Measurements from ENCODE around the gene DNAJB6. TPM values are rescaled to one million over a fixed set of nuclear protein-coding genes. Genes with fewer than 3 reads are reported as not detected.

Gene DNAJB6
- total RNA-seq, 1 experiment from 2014 or later: 82.5 TPM

DNA sequence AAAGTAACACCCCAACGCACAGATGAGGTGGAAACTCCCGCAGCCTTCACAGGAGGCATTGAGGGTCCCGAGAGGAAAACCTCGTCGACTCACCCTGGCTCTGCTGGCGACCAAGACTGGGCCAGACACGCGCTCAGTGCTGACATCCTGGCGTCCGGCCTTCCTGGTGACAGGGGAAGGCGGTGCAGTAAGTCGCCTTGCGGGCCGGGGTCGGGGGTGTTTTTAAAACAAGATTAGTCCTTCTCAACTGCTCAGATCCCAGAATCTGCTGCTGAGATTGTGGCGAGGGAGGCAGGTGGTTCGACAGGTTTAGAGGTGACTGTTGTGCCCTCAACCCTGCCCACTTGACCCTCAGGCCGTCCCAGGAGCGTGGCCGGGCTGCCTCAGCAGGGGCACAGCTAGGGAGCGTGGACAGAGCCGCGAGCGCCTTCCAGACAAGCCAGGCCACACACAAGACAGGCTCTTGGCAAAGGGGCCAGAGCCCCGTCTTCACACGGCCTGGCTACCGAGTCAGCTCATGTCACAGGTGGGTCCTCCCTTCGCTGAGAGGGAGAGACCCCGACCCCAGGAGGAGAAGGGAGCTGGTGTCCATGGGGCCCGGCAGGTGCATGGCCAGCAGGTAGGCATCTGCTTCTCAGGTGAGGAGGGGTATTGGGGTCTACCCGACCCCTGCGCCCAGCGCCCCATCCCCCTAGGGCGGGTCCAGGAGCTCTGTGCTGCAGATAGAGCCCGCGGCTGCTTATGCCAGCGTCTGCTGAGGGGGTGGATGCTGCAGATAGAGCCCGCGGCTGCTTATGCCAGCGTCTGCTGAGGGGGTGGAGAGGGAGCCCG, 81.6 kb downstream of the DNAJB6 start:
- Histone ChIP-seq H3K9ac (ENCODE audit: low read length) (no peak overlapping the region), H2AFZ (ENCODE audit: low read depth, low read length, poor library complexity, severe bottlenecking) (no peak overlapping the region), H4K20me1 (ENCODE audit: insufficient read depth) (no peaks in the 10 kb centered on the region), H3K79me2 (ENCODE audit: insufficient read depth, low read length) (no peaks in the 10 kb centered on the region), H3K4me3 (replicated peaks in 1 of 2; ENCODE audit: low read depth in 1 of 2, low read length in 2 of 2) (no peak overlapping the region), H3K4me1 (ENCODE audit: control insufficient read depth in 1 of 2, insufficient read depth in 2 of 2, low read length in 2 of 2) (no peaks in the 10 kb centered on the region), H3K9me2 (ENCODE audit: insufficient read depth) (no peaks in the 10 kb centered on the region), H3K9me3 (ENCODE audit: control insufficient read depth in 1 of 2, insufficient read depth in 1 of 2, low read depth in 1 of 2, low read length in 2 of 2) (no peaks in the 10 kb centered on the region), H3K4me2 (ENCODE audit: low read length) (no peak overlapping the region), H3K27me3 (ENCODE audit: insufficient read depth, low read length) (no peaks in the 10 kb centered on the region), H3K36me3 (ENCODE audit: control insufficient read depth in 1 of 2, insufficient read depth in 2 of 2, low read length in 2 of 2) (no peaks in the 10 kb centered on the region), H3K27ac (ENCODE audit: low read depth, low read length) (no peak overlapping the region)
- RAD21 ChIA-PET (ENCODE audit: low non-redundant PET in 1 of 2, low total read pairs in 2 of 2, uncharacterized antibody in 2 of 2, unreplicated experiment in 2 of 2): no interaction called here
- intact Hi-C loops (cut with micrococcal nuclease): no loop called here
- TF ChIP-seq ELF1 (IDR thresholded peaks at IDR 0.05; ENCODE audit: borderline replicate concordance, low read depth) (no peak), SRF (IDR thresholded peaks at IDR 0.05; ENCODE audit: low read depth) (no peak), TCF7L2 (IDR thresholded peaks at IDR 0.05; ENCODE audit: borderline replicate concordance, extremely low read depth, insufficient read depth, insufficient read length) (no peak), SP1 (IDR thresholded peaks at IDR 0.05; ENCODE audit: low read depth) (no peak), ZNF274 (IDR thresholded peaks at IDR 0.05; ENCODE audit: low read depth, low read length) (no peak), EZH2phosphoT487 (IDR thresholded peaks at IDR 0.05; ENCODE audit: borderline replicate concordance) (no peak), JUND (IDR thresholded peaks at IDR 0.05) (no peak)
- TF ChIP-seq, protein P1, sequence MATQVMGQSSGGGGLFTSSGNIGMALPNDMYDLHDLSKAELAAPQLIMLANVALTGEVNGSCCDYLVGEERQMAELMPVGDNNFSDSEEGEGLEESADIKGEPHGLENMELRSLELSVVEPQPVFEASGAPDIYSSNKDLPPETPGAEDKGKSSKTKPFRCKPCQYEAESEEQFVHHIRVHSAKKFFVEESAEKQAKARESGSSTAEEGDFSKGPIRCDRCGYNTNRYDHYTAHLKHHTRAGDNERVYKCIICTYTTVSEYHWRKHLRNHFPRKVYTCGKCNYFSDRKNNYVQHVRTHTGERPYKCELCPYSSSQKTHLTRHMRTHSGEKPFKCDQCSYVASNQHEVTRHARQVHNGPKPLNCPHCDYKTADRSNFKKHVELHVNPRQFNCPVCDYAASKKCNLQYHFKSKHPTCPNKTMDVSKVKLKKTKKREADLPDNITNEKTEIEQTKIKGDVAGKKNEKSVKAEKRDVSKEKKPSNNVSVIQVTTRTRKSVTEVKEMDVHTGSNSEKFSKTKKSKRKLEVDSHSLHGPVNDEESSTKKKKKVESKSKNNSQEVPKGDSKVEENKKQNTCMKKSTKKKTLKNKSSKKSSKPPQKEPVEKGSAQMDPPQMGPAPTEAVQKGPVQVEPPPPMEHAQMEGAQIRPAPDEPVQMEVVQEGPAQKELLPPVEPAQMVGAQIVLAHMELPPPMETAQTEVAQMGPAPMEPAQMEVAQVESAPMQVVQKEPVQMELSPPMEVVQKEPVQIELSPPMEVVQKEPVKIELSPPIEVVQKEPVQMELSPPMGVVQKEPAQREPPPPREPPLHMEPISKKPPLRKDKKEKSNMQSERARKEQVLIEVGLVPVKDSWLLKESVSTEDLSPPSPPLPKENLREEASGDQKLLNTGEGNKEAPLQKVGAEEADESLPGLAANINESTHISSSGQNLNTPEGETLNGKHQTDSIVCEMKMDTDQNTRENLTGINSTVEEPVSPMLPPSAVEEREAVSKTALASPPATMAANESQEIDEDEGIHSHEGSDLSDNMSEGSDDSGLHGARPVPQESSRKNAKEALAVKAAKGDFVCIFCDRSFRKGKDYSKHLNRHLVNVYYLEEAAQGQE (IDR thresholded peaks at IDR 0.05; ENCODE audit: low read depth): no peak
- TF ChIP-seq, protein P2, sequence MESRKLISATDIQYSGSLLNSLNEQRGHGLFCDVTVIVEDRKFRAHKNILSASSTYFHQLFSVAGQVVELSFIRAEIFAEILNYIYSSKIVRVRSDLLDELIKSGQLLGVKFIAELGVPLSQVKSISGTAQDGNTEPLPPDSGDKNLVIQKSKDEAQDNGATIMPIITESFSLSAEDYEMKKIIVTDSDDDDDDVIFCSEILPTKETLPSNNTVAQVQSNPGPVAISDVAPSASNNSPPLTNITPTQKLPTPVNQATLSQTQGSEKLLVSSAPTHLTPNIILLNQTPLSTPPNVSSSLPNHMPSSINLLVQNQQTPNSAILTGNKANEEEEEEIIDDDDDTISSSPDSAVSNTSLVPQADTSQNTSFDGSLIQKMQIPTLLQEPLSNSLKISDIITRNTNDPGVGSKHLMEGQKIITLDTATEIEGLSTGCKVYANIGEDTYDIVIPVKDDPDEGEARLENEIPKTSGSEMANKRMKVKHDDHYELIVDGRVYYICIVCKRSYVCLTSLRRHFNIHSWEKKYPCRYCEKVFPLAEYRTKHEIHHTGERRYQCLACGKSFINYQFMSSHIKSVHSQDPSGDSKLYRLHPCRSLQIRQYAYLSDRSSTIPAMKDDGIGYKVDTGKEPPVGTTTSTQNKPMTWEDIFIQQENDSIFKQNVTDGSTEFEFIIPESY (IDR thresholded peaks at IDR 0.05; ENCODE audit: extremely low read depth, insufficient replicate concordance, low read length): no peak
- TF ChIP-seq, protein P3, sequence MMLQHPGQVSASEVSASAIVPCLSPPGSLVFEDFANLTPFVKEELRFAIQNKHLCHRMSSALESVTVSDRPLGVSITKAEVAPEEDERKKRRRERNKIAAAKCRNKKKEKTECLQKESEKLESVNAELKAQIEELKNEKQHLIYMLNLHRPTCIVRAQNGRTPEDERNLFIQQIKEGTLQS (IDR thresholded peaks at IDR 0.05): no peak
- DNase-seq (ENCODE audit: low read depth, low spot score) (no peak), ATAC-seq (no peak)
- POLR2A ChIA-PET: no interaction called here
- BruUV-seq (replicated peaks): no TSS peak
- CTCF ChIA-PET: no interaction called here
